GM23338 (cell line): ENCODE results near the gene AP3D1. TPM values are rescaled to one million over a fixed set of nuclear protein-coding genes. Genes with fewer than 3 reads are reported as not detected.
A peak's percentile ranks its signal among the peaks of the same experiment; 100 is the strongest.

Source experiments
- ATAC-seq: fragments of 200-7000 bp; cut with Tn5 transposase; 3 replicates; pipeline ENCODE4 v1.9.1; 2020
- DNase-seq: peaks from one replicate; pipeline ENCODE4 v3.0.0-alpha.2; 2015; ENCODE audit warnings: low spot score
- H2AFZ ChIP-seq: fragments of 200-600 bp; sonication (generic); 2 replicates; pipeline ENCODE4 v1.8.0; 2016; ENCODE audit warnings: antibody characterized with exemption, mild to moderate bottlenecking, moderate library complexity
- H3F3A ChIP-seq: fragments of 200-600 bp; sonication (generic); replicated peaks from 2 replicates; pipeline ENCODE4 v1.8.0; 2017; ENCODE audit warnings: antibody characterized with exemption, mixed run types, low read depth
- H3K27ac ChIP-seq: fragments of 200-600 bp; sonication (generic); 2 replicates; pipeline ENCODE4 v1.6.1; 2016; ENCODE audit warnings: low read depth
- H3K27me3 ChIP-seq: fragments of 200-600 bp; sonication (generic); 2 replicates; pipeline ENCODE4 v1.8.0; 2016; ENCODE audit warnings: mild to moderate bottlenecking, mixed run types, moderate library complexity; ENCODE audit not compliant: insufficient read depth
- H3K36me3 ChIP-seq: fragments of 200-600 bp; sonication (generic); 2 replicates; pipeline ENCODE4 v1.8.0; 2016; ENCODE audit warnings: mild to moderate bottlenecking; ENCODE audit not compliant: insufficient read depth
- H3K4me1 ChIP-seq: fragments of 200-600 bp; sonication (generic); 2 replicates; pipeline ENCODE4 v1.8.0; 2016; ENCODE audit warnings: mild to moderate bottlenecking, moderate library complexity; ENCODE audit not compliant: insufficient read depth
- H3K4me2 ChIP-seq: fragments of 200-600 bp; sonication (generic); 2 replicates; pipeline ENCODE4 v1.7.1; 2017; ENCODE audit warnings: mixed run types
- H3K4me3 ChIP-seq: fragments of 200-600 bp; sonication (generic); 2 replicates; pipeline ENCODE4 v1.6.1; 2016; ENCODE audit warnings: mixed run types
- H3K79me2 ChIP-seq: fragments of 200-600 bp; sonication (generic); replicated peaks from 2 replicates; pipeline ENCODE4 v1.8.0; 2017; ENCODE audit warnings: mild to moderate bottlenecking; ENCODE audit not compliant: insufficient read depth
- H3K9me2 ChIP-seq: fragments of 200-600 bp; sonication (generic); 2 replicates; pipeline ENCODE4 v1.8.0; 2017; ENCODE audit not compliant: insufficient read depth
- H4K20me1 ChIP-seq: fragments of 200-600 bp; sonication (generic); replicated peaks from 2 replicates; pipeline ENCODE4 v1.8.0; 2017; ENCODE audit warnings: mild to moderate bottlenecking; ENCODE audit not compliant: insufficient read depth
- H3K27ac Mint-ChIP-seq: 2 replicates; pipeline ENCODE4 v1.8.0; 2020; ENCODE audit warnings: inconsistent platforms, mild to moderate bottlenecking, moderate library complexity, mixed read lengths
- H3K27me3 Mint-ChIP-seq: 3 replicates; pipeline ENCODE4 v1.8.0; 2022; ENCODE audit warnings: low read depth, mild to moderate bottlenecking, moderate library complexity, mixed read lengths, inconsistent platforms; ENCODE audit not compliant: insufficient read depth, poor library complexity
- H3K36me3 Mint-ChIP-seq: 3 replicates; pipeline ENCODE4 v1.8.0; 2021; ENCODE audit warnings: low read depth, mild to moderate bottlenecking, inconsistent platforms, moderate library complexity, mixed read lengths
- H3K4me1 Mint-ChIP-seq: 3 replicates; pipeline ENCODE4 v1.8.0; 2020; ENCODE audit warnings: mild to moderate bottlenecking, inconsistent platforms, mixed read lengths
- H3K4me3 Mint-ChIP-seq: 3 replicates; pipeline ENCODE4 v1.8.0; 2021; ENCODE audit warnings: moderate library complexity, mild to moderate bottlenecking, inconsistent platforms, mixed read lengths
- H3K9me3 Mint-ChIP-seq: 3 replicates; pipeline ENCODE4 v1.8.0; 2020; ENCODE audit warnings: moderate library complexity, mild to moderate bottlenecking, inconsistent platforms, mixed read lengths
- CREB1 ChIP-seq: fragments of 250-450 bp; sonication (Bioruptor Pico); IDR thresholded peaks from 2 replicates; pipeline ENCODE4 v1.5.0; 2020; ENCODE audit warnings: low read depth, mild to moderate bottlenecking, moderate library complexity
- CTCF ChIP-seq, 2 experiments: fragments of 200-600 bp in 1 of 2; sonication (generic) in 1 of 2; conservative IDR thresholded peaks; 2 replicates each; pipeline versions ENCODE4 v1.5.1 to v1.6.1; 2016 to 2017; ENCODE audit warnings: antibody characterized with exemption in 2 of 2, low read depth in 2 of 2, mild to moderate bottlenecking in 2 of 2, moderate library complexity in 1 of 2
- ETS1 ChIP-seq: IDR thresholded peaks from 2 replicates; pipeline ENCODE4 v1.6.1; 2016; ENCODE audit warnings: antibody characterized with exemption
- EZH2 ChIP-seq: fragments of 200-600 bp; sonication (generic); IDR thresholded peaks from one replicate; pipeline ENCODE4 v1.8.0; 2017; ENCODE audit warnings: antibody characterized with exemption, mild to moderate bottlenecking, low read depth; ENCODE audit not compliant: unreplicated experiment
- EZH2phosphoT487 ChIP-seq: fragments of 200-600 bp; sonication (generic); IDR thresholded peaks from one replicate; pipeline ENCODE4 v1.8.1; 2018; ENCODE audit warnings: antibody characterized with exemption; ENCODE audit not compliant: unreplicated experiment
- JUNB ChIP-seq: IDR thresholded peaks from one replicate; pipeline ENCODE4 v1.6.1; 2016; ENCODE audit warnings: antibody characterized with exemption; ENCODE audit not compliant: unreplicated experiment
- NANOG ChIP-seq: IDR thresholded peaks from 2 replicates; pipeline ENCODE4 v1.6.1; 2016; ENCODE audit warnings: antibody characterized with exemption, borderline replicate concordance
- POLR2AphosphoS5 ChIP-seq: IDR thresholded peaks from 2 replicates; pipeline ENCODE4 v1.6.1; 2016; ENCODE audit warnings: antibody characterized with exemption, low read depth
- STAT1 ChIP-seq: IDR thresholded peaks from one replicate; pipeline ENCODE4 v1.6.1; 2016; ENCODE audit warnings: antibody characterized with exemption; ENCODE audit not compliant: unreplicated experiment
- ZNF114 ChIP-seq: fragments of 250-450 bp; sonication (Bioruptor Pico); IDR thresholded peaks from 2 replicates; pipeline ENCODE4 v1.5.0; 2020; ENCODE audit warnings: mild to moderate bottlenecking, moderate library complexity
- ZNF331 ChIP-seq: fragments of 250-450 bp; sonication (Bioruptor Pico); IDR thresholded peaks from 2 replicates; pipeline ENCODE4 v1.5.0; 2020; ENCODE audit warnings: low read depth, mild to moderate bottlenecking, moderate library complexity
- ZNF462 ChIP-seq: fragments of 250-450 bp; sonication (Bioruptor Pico); IDR thresholded peaks from 2 replicates; pipeline ENCODE4 v1.5.0; 2020; ENCODE audit warnings: mild to moderate bottlenecking, moderate library complexity
- polyA plus RNA-seq: library from polyadenylated mRNA; unstranded; fragments of >200 nt; fragmentation: Nextera tagmentation; extraction: Ambion mirVana; gene quantifications from 2 replicates; pipeline ENCODE4 v1.2.1, GENCODE V29; 2016
- total RNA-seq: library from RNA; depleted of rRNA; stranded (reverse); fragments of >200 nt; shearing (Covaris generic); gene quantifications from 2 replicates; pipeline ENCODE4 v1.2.3, GENCODE V29; 2014
- TF ChIP-seq, protein P1 (sequence below): IDR thresholded peaks from one replicate; pipeline ENCODE4 v1.6.1; 2018; ENCODE audit warnings: antibody characterized with exemption; ENCODE audit not compliant: unreplicated experiment

Gene AP3D1
- total and polyA plus RNA-seq, 2 experiments from 2014 or later: 101 to 236 TPM

DNA sequence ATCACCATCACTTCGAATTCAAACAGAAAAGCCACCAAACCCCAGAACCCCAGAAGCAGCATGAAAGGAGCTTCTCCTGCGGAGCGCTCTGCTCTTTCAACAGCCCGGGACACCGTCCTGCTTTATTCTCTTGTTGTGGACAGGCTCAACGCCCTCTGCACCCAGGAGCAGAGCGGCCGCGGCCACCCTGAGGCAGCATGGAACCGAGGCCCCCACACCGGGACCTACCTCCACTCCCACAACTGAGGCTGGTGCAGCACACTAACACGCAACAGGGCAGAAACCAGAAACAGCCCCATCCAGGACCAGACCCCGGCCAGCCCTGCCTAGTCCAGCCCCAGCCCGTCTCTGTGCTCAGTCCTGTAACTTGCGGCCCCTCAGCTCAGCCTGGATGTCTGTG, 7.2 kb downstream of the AP3D1 start:
- Histone ChIP-seq H3K4me1 (no peaks in the 10 kb centered on the region), H3K9me2 (no peaks in the 10 kb centered on the region), H3K79me2 (peaks cover 100% of the 10 kb centered on the region), H2AFZ (no peak overlapping the region), H3K27ac (peak overlapping the region; percentile 84; the same call in 1 of the 2 replicates), H3K27me3 (no peaks in the 10 kb centered on the region), H4K20me1 (peaks cover 72% of the 10 kb centered on the region), H3K36me3 (peaks cover 4% of the 10 kb centered on the region; the same call in 1 of the 2 replicates), H3K4me2 (no peak overlapping the region), H3K4me3 (no peak overlapping the region), H3F3A (no peaks in the 10 kb centered on the region)
- Mint-ChIP-seq H3K9me3 (no peaks in the 10 kb centered on the region), H3K4me3 (no peak overlapping the region), H3K4me1 (peaks cover 13% of the 10 kb centered on the region), H3K27me3 (peaks cover 14% of the 10 kb centered on the region), H3K27ac (peak overlapping the region; percentile 65; the same call in 1 of the 2 replicates), H3K36me3 (peaks cover 24% of the 10 kb centered on the region)
- ATAC-seq: no peak
- TF ChIP-seq ZNF331 (no peak), POLR2AphosphoS5 (no peak), CTCF (conservative IDR thresholded peaks at IDR 0.05; ENCODE audit: low read depth in 2 of 2) (no peak), CREB1 (CRISPR knock-in tag) (no peak), JUNB (no peak), ZNF462 (CRISPR knock-in tag) (no peak), NANOG (no peak), ETS1 (no peak), STAT1 (no peak), EZH2phosphoT487 (no peak), ZNF114 (no peak), EZH2 (no peak)
- TF ChIP-seq, protein P1, sequence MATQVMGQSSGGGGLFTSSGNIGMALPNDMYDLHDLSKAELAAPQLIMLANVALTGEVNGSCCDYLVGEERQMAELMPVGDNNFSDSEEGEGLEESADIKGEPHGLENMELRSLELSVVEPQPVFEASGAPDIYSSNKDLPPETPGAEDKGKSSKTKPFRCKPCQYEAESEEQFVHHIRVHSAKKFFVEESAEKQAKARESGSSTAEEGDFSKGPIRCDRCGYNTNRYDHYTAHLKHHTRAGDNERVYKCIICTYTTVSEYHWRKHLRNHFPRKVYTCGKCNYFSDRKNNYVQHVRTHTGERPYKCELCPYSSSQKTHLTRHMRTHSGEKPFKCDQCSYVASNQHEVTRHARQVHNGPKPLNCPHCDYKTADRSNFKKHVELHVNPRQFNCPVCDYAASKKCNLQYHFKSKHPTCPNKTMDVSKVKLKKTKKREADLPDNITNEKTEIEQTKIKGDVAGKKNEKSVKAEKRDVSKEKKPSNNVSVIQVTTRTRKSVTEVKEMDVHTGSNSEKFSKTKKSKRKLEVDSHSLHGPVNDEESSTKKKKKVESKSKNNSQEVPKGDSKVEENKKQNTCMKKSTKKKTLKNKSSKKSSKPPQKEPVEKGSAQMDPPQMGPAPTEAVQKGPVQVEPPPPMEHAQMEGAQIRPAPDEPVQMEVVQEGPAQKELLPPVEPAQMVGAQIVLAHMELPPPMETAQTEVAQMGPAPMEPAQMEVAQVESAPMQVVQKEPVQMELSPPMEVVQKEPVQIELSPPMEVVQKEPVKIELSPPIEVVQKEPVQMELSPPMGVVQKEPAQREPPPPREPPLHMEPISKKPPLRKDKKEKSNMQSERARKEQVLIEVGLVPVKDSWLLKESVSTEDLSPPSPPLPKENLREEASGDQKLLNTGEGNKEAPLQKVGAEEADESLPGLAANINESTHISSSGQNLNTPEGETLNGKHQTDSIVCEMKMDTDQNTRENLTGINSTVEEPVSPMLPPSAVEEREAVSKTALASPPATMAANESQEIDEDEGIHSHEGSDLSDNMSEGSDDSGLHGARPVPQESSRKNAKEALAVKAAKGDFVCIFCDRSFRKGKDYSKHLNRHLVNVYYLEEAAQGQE: no peak
- DNase-seq: no peak
